ENCODE measurements around the gene DGCR6L. TPM values are rescaled to one million over a fixed set of nuclear protein-coding genes. Genes with fewer than 3 reads are reported as not detected.
"Not testable (repeated sequence)": the region's sequence is repeated elsewhere in the genome, so short reads cannot be mapped to it uniquely, and the experiment has no call there.

DGCR6L gene
- total RNA-seq, 1 experiment from 2014 or later: 38.6 TPM

DNA sequence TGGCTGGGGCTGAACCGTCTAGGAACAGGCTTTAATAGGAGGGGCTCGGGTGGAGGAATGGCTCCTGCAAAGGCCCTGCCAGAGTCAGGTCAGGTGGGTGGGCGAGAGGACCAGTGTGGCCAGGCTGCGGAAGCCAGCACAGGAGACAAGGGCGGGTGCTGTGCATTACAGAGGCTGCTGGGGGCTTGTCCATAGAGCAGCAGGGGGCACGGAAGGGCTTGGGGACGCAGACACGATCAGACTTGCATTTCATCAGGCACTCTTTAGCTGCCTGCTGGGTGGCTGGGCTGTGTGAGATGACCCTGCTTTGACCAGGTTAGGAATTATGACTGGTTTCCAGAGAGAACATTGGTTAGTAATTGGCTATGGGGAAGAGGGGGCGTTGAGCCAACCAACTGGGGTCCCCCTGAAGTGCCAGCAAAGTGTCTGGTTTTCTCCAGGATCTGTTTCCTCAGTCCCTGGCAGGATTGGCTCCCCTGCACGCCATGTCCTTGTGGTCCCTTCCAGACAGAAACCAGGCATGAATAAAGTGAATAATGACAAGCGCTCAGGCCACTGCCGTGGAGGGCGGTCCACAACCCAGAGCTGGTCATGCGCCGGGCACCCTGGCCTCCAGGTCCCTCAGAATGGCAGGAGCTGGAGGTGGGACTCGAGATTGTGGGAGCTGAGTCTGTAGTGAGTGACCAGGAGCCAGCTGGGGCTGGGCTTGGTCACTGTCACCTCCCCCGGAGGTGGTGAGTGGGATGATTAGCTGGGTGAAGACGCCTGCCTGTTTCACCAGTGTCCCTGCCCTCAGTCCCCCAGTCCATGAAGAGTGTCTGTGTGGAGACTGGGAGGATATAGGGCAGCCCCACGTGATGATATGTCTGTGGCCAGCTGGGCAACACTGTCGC is 1.0 kb upstream of the DGCR6L start:
- not testable (repeated sequence) for H4K5ac ChIP-seq (ENCODE audit: insufficient read length, low read depth, low read length); H2AFZ ChIP-seq (ENCODE audit: low read length); H3K79me1 ChIP-seq (ENCODE audit: insufficient read depth, low read depth, low read length, poor library complexity, severe bottlenecking); H3K4ac ChIP-seq (ENCODE audit: low read depth, low read length); H2BK15ac ChIP-seq (ENCODE audit: low read depth, low read length); H3K79me2 ChIP-seq (ENCODE audit: insufficient read depth, low read length); H3K23ac ChIP-seq (ENCODE audit: insufficient read length, low read depth, low read length); H2BK12ac ChIP-seq (ENCODE audit: insufficient read length, low read depth, low read length); H3K23me2 ChIP-seq (ENCODE audit: insufficient read length, low read depth, low read length, poor library complexity, severe bottlenecking); H3K27me3 Mint-ChIP-seq (ENCODE audit: low read depth); H3K27ac ChIP-seq (ENCODE audit: insufficient read length, low read depth, low read length); H2BK20ac ChIP-seq (ENCODE audit: low read depth, low read length, poor library complexity, severe bottlenecking); H3K27me3 ChIP-seq (ENCODE audit: insufficient read depth, low read length); H2BK5ac ChIP-seq (ENCODE audit: insufficient read length, low read length); H3K14ac ChIP-seq (ENCODE audit: insufficient read depth, low read length); H4K91ac ChIP-seq (ENCODE audit: insufficient read length, low read depth, low read length); H2AK5ac ChIP-seq (ENCODE audit: insufficient read length, low read length); H3K36me3 Mint-ChIP-seq (ENCODE audit: insufficient read depth in 1 of 3, low read depth in 3 of 3); H3K4me1 ChIP-seq (ENCODE audit: insufficient read depth, low read length); H3K9me3 Mint-ChIP-seq; H3K56ac ChIP-seq (ENCODE audit: insufficient read length, low read depth, low read length); H3T11ph ChIP-seq (ENCODE audit: low read length); H4K20me1 ChIP-seq (ENCODE audit: control insufficient read depth, insufficient read depth, insufficient read length); H3K18ac ChIP-seq (ENCODE audit: insufficient read length, low read depth, low read length); H3K9ac ChIP-seq (ENCODE audit: extremely low read depth, insufficient read length, low read length); H4K8ac ChIP-seq (replicated peaks; ENCODE audit: insufficient read length, low read depth, low read length); H2BK120ac ChIP-seq (ENCODE audit: low read depth, low read length, poor library complexity, severe bottlenecking); H3K9me3 ChIP-seq (ENCODE audit: control insufficient read depth, low read depth, low read length)
- peak overlapping the region; percentile 84 to 93 for H3K4me3 Mint-ChIP-seq
- WGBS (ENCODE audit: extremely low coverage, insufficient read length, low lambda C conversion rate): no CpG with 5 or more reads among the region's 20 CpGs
- H3K4me2 ChIP-seq (ENCODE audit: insufficient read depth, insufficient read length, low read length): peak overlapping the region; percentile 48
- H3K27ac Mint-ChIP-seq: peak overlapping the region in 2 of 3 experiments; percentile 87 to 90; a peak in 3 of 7 replicates
- DNase-seq: peak; percentile 24
- peaks cover 28 to 30% of the 10 kb centered on the region in 2 experiments for H3K4me1 Mint-ChIP-seq

Measured in H9 (cell line).